HEK293T (cell line): ENCODE measurements around the gene MTG2.

ENCODE experiments used
- ARNT ChIP-seq: fragments of 450-650 bp; IDR thresholded peaks from 2 replicates; pipeline ENCODE4 v1.6.1; 2017; ENCODE audit warnings: mild to moderate bottlenecking
- CTBP1 ChIP-seq: fragments of 450-650 bp; IDR thresholded peaks from 2 replicates; pipeline ENCODE4 v1.6.1; 2016; ENCODE audit warnings: borderline replicate concordance
- ELF4 ChIP-seq: fragments of 450-650 bp; IDR thresholded peaks from 2 replicates; pipeline ENCODE4 v1.6.1; 2017; ENCODE audit warnings: antibody characterized with exemption
- FOXA1 ChIP-seq: fragments of 450-650 bp; IDR thresholded peaks from 2 replicates; pipeline ENCODE4 v1.6.1; 2016; ENCODE audit warnings: mild to moderate bottlenecking
- HDGF ChIP-seq: fragments of 450-650 bp; IDR thresholded peaks from 2 replicates; pipeline ENCODE4 v1.6.1; 2017; ENCODE audit warnings: antibody characterized with exemption, borderline replicate concordance
- L3MBTL2 ChIP-seq: fragments of 450-650 bp; conservative IDR thresholded peaks from 2 replicates; pipeline ENCODE4 v1.6.1; 2016; ENCODE audit warnings: mild to moderate bottlenecking
- LEF1 ChIP-seq: fragments of 450-650 bp; IDR thresholded peaks from 2 replicates; pipeline ENCODE4 v1.6.1; 2017; ENCODE audit warnings: mild to moderate bottlenecking, borderline replicate concordance
- NFRKB ChIP-seq: fragments of 450-650 bp; IDR thresholded peaks from 2 replicates; pipeline ENCODE4 v1.6.1; 2016; ENCODE audit warnings: mild to moderate bottlenecking, moderate library complexity
- PKNOX1 ChIP-seq: fragments of 450-650 bp; IDR thresholded peaks from 2 replicates; pipeline ENCODE4 v1.6.1; 2016
- SP1 ChIP-seq: fragments of 450-650 bp; IDR thresholded peaks from 2 replicates; pipeline ENCODE4 v1.6.1; 2017
- SUZ12 ChIP-seq: fragments of 450-650 bp; IDR thresholded peaks from 2 replicates; pipeline ENCODE4 v1.6.1; 2016; ENCODE audit warnings: mild to moderate bottlenecking
- TARDBP ChIP-seq: fragments of 450-650 bp; IDR thresholded peaks from 2 replicates; pipeline ENCODE4 v1.6.1; 2016
- ZNF384 ChIP-seq: fragments of 450-650 bp; IDR thresholded peaks from 2 replicates; pipeline ENCODE4 v1.6.1; 2016

GRCh38 chr20:62186096-62186426, 3.2 kb downstream of the MTG2 start:
- no peak for TF ChIP-seq SUZ12
- TF ChIP-seq L3MBTL2: no peak
- no peak for TF ChIP-seq ELF4
- no peak for TF ChIP-seq SP1
- no peak for TF ChIP-seq TARDBP
- no peak for TF ChIP-seq HDGF
- TF ChIP-seq ZNF384: no peak
- no peak for TF ChIP-seq NFRKB
- no peak for TF ChIP-seq FOXA1
- TF ChIP-seq LEF1: no peak
- TF ChIP-seq ARNT: no peak
- no peak for TF ChIP-seq CTBP1
- TF ChIP-seq PKNOX1: no peak
